Measurements from ENCODE around the gene PTRHD1. TPM values are rescaled to one million over a fixed set of nuclear protein-coding genes. Genes with fewer than 3 reads are reported as not detected.

The PTRHD1 gene
- total and polyA plus RNA-seq, 10 of the 15 experiments (the other 5 are each of a cell fraction or from before 2014, with no cell fraction given) = 15.9 to 64.2 (median 45.0) TPM

GRCh38 chr2:24842081-24843050, 49.2 kb upstream of the PTRHD1 start:
- Histone ChIP-seq H3K27me3 (replicated peaks in 1 of 2; ENCODE audit: control insufficient read depth in 2 of 2, insufficient read depth in 2 of 2, low read length in 1 of 2) (no peaks in the 10 kb centered on the region), H3K9ac (ENCODE audit: control insufficient read depth, insufficient read depth, low read length) (no peak overlapping the region), H3K4me1 (ENCODE audit: control insufficient read depth, insufficient read depth, low read length) (no peaks in the 10 kb centered on the region), H3K4me2 (ENCODE audit: control insufficient read depth, insufficient read depth) (no peak overlapping the region), H3K9me3 (replicated peaks; ENCODE audit: control insufficient read depth, insufficient read depth, low read length) (peaks cover 9% of the 10 kb centered on the region; the same call in 2 of the 3 replicates), H3K4me3 (no peak overlapping the region), H2AFZ (ENCODE audit: control insufficient read depth, low read depth, low read length) (no peak overlapping the region), H4K20me1 (ENCODE audit: control insufficient read depth, insufficient read depth) (no peaks in the 10 kb centered on the region), H3K27ac (ENCODE audit: control insufficient read depth, insufficient read depth) (no peak overlapping the region), H3K79me2 (ENCODE audit: control insufficient read depth, insufficient read depth, low read length) (no peaks in the 10 kb centered on the region; the same call in 1 of the 2 replicates), H3K36me3 (ENCODE audit: control insufficient read depth in 2 of 2, insufficient read depth in 2 of 2, low read length in 1 of 2) (peaks cover 0 to 22% of the 10 kb centered on the region in 2 experiments; a peak in 3 of 4 replicates)
- no peak for TF ChIP-seq HDGF (IDR thresholded peaks at IDR 0.05)
- ATAC-seq (no peak), DNase-seq (ENCODE audit: low read depth, low spot score) (no peak), FAIRE-seq (no peak)
- ChIA-PET POLR2A (no interaction called here), CTCF (interaction anchor here (0.9 kb wide), 1 partner anchor 15 kb away, joined by 3 read pairs; no protein-coding TSS in a partner anchor), SMC1A (ENCODE audit: uncharacterized antibody, unreplicated experiment) (no interaction called here), RAD21 (ENCODE audit: unreplicated experiment) (no interaction called here)
- BruUV-seq (replicated peaks) = no TSS peak
- 95% methylated on average over 39 of the region's 39 CpGs for WGBS (ENCODE audit: insufficient coverage, insufficient replicate concordance, low lambda C conversion rate, missing lambda C conversion rate)
- intact Hi-C loops (cut with micrococcal nuclease; ENCODE audit: unreplicated experiment) = no loop called here
- in situ Hi-C loops (cut with MboI) = no loop called here

DNA sequence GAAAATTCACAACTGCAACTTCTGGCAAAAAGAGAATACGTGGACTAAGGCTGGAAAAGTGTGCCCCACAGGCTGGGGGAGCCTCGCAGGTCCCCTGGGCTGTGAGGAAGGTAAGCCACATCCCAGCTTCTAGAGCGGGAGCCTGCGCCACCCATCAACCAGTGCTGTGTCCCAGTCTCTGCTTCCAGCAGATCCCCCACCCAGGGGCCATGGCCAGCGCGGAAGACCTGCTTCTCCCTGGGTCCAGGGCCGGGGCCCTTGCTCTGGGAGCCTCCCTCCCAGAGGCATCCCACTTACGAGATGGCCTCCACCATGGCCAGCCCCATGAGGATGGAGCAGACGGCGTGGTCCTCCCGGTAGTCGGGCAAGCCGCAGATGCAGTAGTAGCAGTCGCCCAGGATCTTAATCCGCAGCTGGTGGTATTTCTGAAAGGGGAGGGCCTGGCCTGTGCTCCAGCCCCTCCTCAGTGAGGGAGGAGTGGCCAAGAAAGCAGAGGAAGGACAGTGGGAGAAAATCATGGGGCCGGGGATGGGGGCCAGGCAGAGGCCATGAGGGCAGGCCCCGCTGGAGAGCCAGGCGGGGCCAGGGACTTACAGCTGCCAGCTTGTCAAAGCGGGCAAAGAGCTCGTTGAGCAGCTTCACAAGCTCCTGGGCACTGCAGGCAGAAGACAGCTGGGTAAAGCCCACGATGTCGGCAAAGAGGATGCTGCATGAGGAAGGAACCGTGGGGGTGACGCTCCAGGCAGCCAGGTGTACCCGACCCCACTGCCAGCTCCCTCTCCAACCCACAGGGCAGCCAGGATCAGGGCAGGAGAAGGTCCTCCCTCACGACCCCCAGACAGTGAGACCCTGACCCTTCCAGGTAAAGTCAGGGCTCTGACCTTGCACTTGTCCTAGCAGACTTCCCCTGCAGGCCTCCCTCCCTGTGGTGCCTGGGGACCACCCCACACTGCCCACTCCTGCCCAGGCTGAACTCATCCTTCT, 48.1 kb upstream of the PTRHD1 start:
- DNase-seq (ENCODE audit: low read depth, low spot score) = no peak
- SMC1A ChIA-PET (ENCODE audit: uncharacterized antibody, unreplicated experiment) = no interaction called here
- H3K36me3 ChIP-seq (ENCODE audit: control insufficient read depth in 2 of 2, insufficient read depth in 2 of 2, low read length in 1 of 2) = peaks cover 6 to 23% of the 10 kb centered on the region in 2 experiments; a peak in 3 of 4 replicates
- no peaks in the 10 kb centered on the region for H3K79me2 ChIP-seq (ENCODE audit: control insufficient read depth, insufficient read depth, low read length)
- FAIRE-seq = no peak
- no TSS peak for BruUV-seq (replicated peaks)
- ATAC-seq = no peak
- H3K27me3 ChIP-seq (replicated peaks in 1 of 2; ENCODE audit: control insufficient read depth in 2 of 2, insufficient read depth in 2 of 2, low read length in 1 of 2) = no peaks in the 10 kb centered on the region
- no peaks in the 10 kb centered on the region for H3K4me1 ChIP-seq (ENCODE audit: control insufficient read depth, insufficient read depth, low read length)
- 92% methylated on average over 25 of the region's 26 CpGs for WGBS (ENCODE audit: insufficient coverage, insufficient replicate concordance, low lambda C conversion rate, missing lambda C conversion rate)
- in situ Hi-C loops (cut with MboI) = no loop called here
- peaks cover 2% of the 10 kb centered on the region; the same call in 1 of the 3 replicates for H3K9me3 ChIP-seq (replicated peaks; ENCODE audit: control insufficient read depth, insufficient read depth, low read length)
- H3K4me2 ChIP-seq (ENCODE audit: control insufficient read depth, insufficient read depth) = no peak overlapping the region
- 0 out of 2 replicates have a peak, but pooled peaks have one; percentile 4 for TF ChIP-seq POLR2A (IDR thresholded peaks at IDR 0.05; ENCODE audit: low read depth, low read length)
- TF ChIP-seq, protein P1, sequence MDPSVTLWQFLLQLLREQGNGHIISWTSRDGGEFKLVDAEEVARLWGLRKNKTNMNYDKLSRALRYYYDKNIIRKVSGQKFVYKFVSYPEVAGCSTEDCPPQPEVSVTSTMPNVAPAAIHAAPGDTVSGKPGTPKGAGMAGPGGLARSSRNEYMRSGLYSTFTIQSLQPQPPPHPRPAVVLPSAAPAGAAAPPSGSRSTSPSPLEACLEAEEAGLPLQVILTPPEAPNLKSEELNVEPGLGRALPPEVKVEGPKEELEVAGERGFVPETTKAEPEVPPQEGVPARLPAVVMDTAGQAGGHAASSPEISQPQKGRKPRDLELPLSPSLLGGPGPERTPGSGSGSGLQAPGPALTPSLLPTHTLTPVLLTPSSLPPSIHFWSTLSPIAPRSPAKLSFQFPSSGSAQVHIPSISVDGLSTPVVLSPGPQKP (IDR thresholded peaks at IDR 0.05; ENCODE audit: low read depth, low read length) = no peak
- H3K9ac ChIP-seq (ENCODE audit: control insufficient read depth, insufficient read depth, low read length) = no peak overlapping the region
- POLR2A ChIA-PET = interaction anchor here (0.5 kb wide), 1 partner anchor 701 kb away, joined by 3 read pairs; no protein-coding TSS in a partner anchor
- no peaks in the 10 kb centered on the region for H4K20me1 ChIP-seq (ENCODE audit: control insufficient read depth, insufficient read depth)
- intact Hi-C loops (cut with micrococcal nuclease; ENCODE audit: unreplicated experiment) = no loop called here
- RAD21 ChIA-PET (ENCODE audit: unreplicated experiment) = no interaction called here
- no peak overlapping the region for H2AFZ ChIP-seq (ENCODE audit: control insufficient read depth, low read depth, low read length)
- no peak overlapping the region for H3K27ac ChIP-seq (ENCODE audit: control insufficient read depth, insufficient read depth)
- H3K4me3 ChIP-seq = no peak overlapping the region
- CTCF ChIA-PET = no interaction called here
